ENCODE measurements around the gene CLRN3.

DNA sequence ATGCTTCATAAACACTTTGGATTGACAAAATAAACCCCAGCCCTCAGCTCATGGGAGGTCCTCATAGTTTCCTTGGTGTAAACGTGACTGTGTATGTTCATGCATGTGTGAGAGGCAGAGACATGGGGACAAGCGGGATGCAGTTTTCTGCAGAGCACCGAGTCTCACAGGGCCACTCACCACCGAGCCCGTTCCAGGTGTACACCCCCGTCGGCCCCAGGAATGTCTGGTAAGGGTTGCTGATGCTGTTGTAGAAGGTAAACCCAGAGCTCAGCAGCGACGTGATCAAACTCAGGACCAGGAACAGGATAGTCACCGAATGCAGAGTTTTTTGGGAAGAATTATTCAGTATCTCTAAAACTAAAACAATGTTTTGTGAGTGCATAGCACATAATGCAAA lies 9.2 kb downstream of the CLRN3 start:
- TF ChIP-seq, protein P1, sequence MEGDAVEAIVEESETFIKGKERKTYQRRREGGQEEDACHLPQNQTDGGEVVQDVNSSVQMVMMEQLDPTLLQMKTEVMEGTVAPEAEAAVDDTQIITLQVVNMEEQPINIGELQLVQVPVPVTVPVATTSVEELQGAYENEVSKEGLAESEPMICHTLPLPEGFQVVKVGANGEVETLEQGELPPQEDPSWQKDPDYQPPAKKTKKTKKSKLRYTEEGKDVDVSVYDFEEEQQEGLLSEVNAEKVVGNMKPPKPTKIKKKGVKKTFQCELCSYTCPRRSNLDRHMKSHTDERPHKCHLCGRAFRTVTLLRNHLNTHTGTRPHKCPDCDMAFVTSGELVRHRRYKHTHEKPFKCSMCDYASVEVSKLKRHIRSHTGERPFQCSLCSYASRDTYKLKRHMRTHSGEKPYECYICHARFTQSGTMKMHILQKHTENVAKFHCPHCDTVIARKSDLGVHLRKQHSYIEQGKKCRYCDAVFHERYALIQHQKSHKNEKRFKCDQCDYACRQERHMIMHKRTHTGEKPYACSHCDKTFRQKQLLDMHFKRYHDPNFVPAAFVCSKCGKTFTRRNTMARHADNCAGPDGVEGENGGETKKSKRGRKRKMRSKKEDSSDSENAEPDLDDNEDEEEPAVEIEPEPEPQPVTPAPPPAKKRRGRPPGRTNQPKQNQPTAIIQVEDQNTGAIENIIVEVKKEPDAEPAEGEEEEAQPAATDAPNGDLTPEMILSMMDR (IDR thresholded peaks at IDR 0.05), result no peak
- TF ChIP-seq POLR2A (IDR thresholded peaks at IDR 0.05) (no peak), EP300 (IDR thresholded peaks at IDR 0.05; ENCODE audit: low read depth) (no peak)
